Measurements from ENCODE around the gene HHIP. TPM values are rescaled to one million over a fixed set of nuclear protein-coding genes. Genes with fewer than 3 reads are reported as not detected.

HHIP gene
- total and polyA plus RNA-seq, 4 donors, result 3.3 to 14.0 (median 6.6) TPM

DNA sequence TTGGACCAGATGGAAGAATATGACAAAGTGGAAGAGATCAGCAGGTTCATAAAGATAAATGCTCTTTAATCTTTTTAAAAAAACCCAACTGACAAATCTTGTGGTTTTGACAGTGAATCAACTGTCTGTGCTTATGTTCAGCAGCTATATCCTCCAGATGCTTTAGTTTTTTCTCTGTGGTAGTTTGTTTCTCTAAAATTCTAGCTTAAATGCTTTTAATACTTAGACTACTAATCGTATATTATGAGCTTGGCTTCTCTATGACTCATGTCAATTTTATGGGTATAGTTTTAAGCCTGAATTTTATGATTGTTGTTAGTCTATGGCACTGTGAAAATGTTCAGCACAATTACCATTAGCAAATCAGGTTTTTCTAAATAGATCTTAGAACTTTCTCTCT is 12.9 kb downstream of the HHIP start:
- Histone ChIP-seq H3K9me3 (ENCODE audit: control insufficient read depth in 4 of 4, low read length in 3 of 4) (no peaks in the 10 kb centered on the region), H3K27me3 (ENCODE audit: control insufficient read depth in 4 of 4, insufficient read depth in 4 of 4, low read length in 3 of 4) (peaks cover 0 to 3% (median 1%) of the 10 kb centered on the region in 4 donors), H3K36me3 (ENCODE audit: control insufficient read depth in 4 of 4, insufficient read depth in 3 of 4, low read depth in 1 of 4, low read length in 3 of 4) (no peaks in the 10 kb centered on the region), H3K27ac (ENCODE audit: low read depth in 1 of 2, low read length in 2 of 2) (no peak overlapping the region), H3K4me1 (ENCODE audit: control insufficient read depth in 4 of 4, insufficient read depth in 4 of 4, low read length in 3 of 4) (no peaks in the 10 kb centered on the region), H3K4me3 (ENCODE audit: low read depth in 1 of 3, low read length in 3 of 3) (no peak overlapping the region), H3K9ac (ENCODE audit: low read depth in 1 of 2, low read length in 2 of 2) (no peak overlapping the region)
- no peak for TF ChIP-seq HNF4G (IDR thresholded peaks at IDR 0.05)
- TF ChIP-seq NR2F2 (IDR thresholded peaks at IDR 0.05), result no peak
- no peak for TF ChIP-seq RAD21 (IDR thresholded peaks at IDR 0.05)
- TF ChIP-seq TAF1 (conservative IDR thresholded peaks at IDR 0.05), result no peak
- TF ChIP-seq FOXA2 (IDR thresholded peaks at IDR 0.05), result no peak
- no peak for TF ChIP-seq HNF4A (conservative IDR thresholded peaks at IDR 0.05)
- TF ChIP-seq, protein P1, sequence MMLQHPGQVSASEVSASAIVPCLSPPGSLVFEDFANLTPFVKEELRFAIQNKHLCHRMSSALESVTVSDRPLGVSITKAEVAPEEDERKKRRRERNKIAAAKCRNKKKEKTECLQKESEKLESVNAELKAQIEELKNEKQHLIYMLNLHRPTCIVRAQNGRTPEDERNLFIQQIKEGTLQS (IDR thresholded peaks at IDR 0.05), result no peak
- TF ChIP-seq SP1 (IDR thresholded peaks at IDR 0.05), result no peak
- TF ChIP-seq YY1 (IDR thresholded peaks at IDR 0.05), result no peak
- TF ChIP-seq JUND (IDR thresholded peaks at IDR 0.05), result no peak
- TF ChIP-seq, protein P2, sequence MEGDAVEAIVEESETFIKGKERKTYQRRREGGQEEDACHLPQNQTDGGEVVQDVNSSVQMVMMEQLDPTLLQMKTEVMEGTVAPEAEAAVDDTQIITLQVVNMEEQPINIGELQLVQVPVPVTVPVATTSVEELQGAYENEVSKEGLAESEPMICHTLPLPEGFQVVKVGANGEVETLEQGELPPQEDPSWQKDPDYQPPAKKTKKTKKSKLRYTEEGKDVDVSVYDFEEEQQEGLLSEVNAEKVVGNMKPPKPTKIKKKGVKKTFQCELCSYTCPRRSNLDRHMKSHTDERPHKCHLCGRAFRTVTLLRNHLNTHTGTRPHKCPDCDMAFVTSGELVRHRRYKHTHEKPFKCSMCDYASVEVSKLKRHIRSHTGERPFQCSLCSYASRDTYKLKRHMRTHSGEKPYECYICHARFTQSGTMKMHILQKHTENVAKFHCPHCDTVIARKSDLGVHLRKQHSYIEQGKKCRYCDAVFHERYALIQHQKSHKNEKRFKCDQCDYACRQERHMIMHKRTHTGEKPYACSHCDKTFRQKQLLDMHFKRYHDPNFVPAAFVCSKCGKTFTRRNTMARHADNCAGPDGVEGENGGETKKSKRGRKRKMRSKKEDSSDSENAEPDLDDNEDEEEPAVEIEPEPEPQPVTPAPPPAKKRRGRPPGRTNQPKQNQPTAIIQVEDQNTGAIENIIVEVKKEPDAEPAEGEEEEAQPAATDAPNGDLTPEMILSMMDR (IDR thresholded peaks at IDR 0.05; ENCODE audit: low read depth, low read length, missing input control), result no peak
- TF ChIP-seq, protein P3, sequence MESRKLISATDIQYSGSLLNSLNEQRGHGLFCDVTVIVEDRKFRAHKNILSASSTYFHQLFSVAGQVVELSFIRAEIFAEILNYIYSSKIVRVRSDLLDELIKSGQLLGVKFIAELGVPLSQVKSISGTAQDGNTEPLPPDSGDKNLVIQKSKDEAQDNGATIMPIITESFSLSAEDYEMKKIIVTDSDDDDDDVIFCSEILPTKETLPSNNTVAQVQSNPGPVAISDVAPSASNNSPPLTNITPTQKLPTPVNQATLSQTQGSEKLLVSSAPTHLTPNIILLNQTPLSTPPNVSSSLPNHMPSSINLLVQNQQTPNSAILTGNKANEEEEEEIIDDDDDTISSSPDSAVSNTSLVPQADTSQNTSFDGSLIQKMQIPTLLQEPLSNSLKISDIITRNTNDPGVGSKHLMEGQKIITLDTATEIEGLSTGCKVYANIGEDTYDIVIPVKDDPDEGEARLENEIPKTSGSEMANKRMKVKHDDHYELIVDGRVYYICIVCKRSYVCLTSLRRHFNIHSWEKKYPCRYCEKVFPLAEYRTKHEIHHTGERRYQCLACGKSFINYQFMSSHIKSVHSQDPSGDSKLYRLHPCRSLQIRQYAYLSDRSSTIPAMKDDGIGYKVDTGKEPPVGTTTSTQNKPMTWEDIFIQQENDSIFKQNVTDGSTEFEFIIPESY (IDR thresholded peaks at IDR 0.05), result no peak
- no peak for TF ChIP-seq EGR1 (IDR thresholded peaks at IDR 0.05; ENCODE audit: low read depth in 2 of 2)
- no peak for TF ChIP-seq GABPA (IDR thresholded peaks at IDR 0.05 in 1 of 2, conservative IDR thresholded peaks at IDR 0.05 in 1 of 2)
- TF ChIP-seq FOXA1 (IDR thresholded peaks at IDR 0.05), result no peak
- TF ChIP-seq, protein P4, sequence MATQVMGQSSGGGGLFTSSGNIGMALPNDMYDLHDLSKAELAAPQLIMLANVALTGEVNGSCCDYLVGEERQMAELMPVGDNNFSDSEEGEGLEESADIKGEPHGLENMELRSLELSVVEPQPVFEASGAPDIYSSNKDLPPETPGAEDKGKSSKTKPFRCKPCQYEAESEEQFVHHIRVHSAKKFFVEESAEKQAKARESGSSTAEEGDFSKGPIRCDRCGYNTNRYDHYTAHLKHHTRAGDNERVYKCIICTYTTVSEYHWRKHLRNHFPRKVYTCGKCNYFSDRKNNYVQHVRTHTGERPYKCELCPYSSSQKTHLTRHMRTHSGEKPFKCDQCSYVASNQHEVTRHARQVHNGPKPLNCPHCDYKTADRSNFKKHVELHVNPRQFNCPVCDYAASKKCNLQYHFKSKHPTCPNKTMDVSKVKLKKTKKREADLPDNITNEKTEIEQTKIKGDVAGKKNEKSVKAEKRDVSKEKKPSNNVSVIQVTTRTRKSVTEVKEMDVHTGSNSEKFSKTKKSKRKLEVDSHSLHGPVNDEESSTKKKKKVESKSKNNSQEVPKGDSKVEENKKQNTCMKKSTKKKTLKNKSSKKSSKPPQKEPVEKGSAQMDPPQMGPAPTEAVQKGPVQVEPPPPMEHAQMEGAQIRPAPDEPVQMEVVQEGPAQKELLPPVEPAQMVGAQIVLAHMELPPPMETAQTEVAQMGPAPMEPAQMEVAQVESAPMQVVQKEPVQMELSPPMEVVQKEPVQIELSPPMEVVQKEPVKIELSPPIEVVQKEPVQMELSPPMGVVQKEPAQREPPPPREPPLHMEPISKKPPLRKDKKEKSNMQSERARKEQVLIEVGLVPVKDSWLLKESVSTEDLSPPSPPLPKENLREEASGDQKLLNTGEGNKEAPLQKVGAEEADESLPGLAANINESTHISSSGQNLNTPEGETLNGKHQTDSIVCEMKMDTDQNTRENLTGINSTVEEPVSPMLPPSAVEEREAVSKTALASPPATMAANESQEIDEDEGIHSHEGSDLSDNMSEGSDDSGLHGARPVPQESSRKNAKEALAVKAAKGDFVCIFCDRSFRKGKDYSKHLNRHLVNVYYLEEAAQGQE (IDR thresholded peaks at IDR 0.05), result no peak
- TF ChIP-seq RXRA (IDR thresholded peaks at IDR 0.05), result no peak
- TF ChIP-seq, protein P5, sequence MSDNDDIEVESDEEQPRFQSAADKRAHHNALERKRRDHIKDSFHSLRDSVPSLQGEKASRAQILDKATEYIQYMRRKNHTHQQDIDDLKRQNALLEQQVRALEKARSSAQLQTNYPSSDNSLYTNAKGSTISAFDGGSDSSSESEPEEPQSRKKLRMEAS (IDR thresholded peaks at IDR 0.05), result no peak
- DNase-seq (ENCODE audit: low spot score), result no peak
- WGBS, result 33% methylated on average over 1 of the region's 1 CpG
